SK-N-SH (cell line): ENCODE data around the gene SUCNR1. TPM values are rescaled to one million over a fixed set of nuclear protein-coding genes. Genes with fewer than 3 reads are reported as not detected.
A peak's percentile ranks its signal among the peaks of the same experiment; 100 is the strongest.

Source experiments
- CTCF ChIA-PET: fragments of 300-600, 350-600 bp; formaldehyde crosslinking; extraction: SDS; loops from one replicate; lab custom pipeline; 2021; lab: Yijun Ruan, JAX
- POLR2A ChIA-PET: fragments of 350-600 bp; sonication (Branson Sonifier 250); formaldehyde crosslinking; extraction: SDS; loops from one replicate; lab custom pipeline; 2020; ENCODE audit warnings: antibody characterized with exemption, inconsistent platforms; lab: Yijun Ruan, JAX
- DNase-seq: peaks from one replicate; pipeline ENCODE4 v3.0.0; 2012
- H2AFZ ChIP-seq: fragments of 200-600 bp; sonication (generic); 2 replicates; pipeline ENCODE4 v1.8.1; 2016; ENCODE audit warnings: antibody characterized with exemption, mild to moderate bottlenecking, low read depth
- H3F3A ChIP-seq: fragments of 200-600 bp; sonication (generic); replicated peaks from 2 replicates; pipeline ENCODE3; 2016; ENCODE audit warnings: antibody characterized with exemption, mild to moderate bottlenecking; ENCODE audit not compliant: insufficient read depth
- H3K27ac ChIP-seq, 2 experiments: fragments of 200-500 bp in 1 of 2; fragments of 200-600 bp in 1 of 2; sonication (Bioruptor generic) in 1 of 2; sonication (generic), shearing (Covaris generic) in 1 of 2; 2 replicates each; pipeline versions ENCODE4 v1.5.1 to v1.6.1; 2014 to 2016; ENCODE audit warnings: low read depth in 2 of 2, inconsistent platforms in 1 of 2, low read length in 1 of 2, mild to moderate bottlenecking in 1 of 2, mixed read lengths in 1 of 2
- H3K27me3 ChIP-seq: fragments of 200-600 bp; sonication (generic), shearing (Covaris generic); 2 replicates; pipeline ENCODE4 v1.6.1; 2016; ENCODE audit warnings: mixed run types; ENCODE audit not compliant: insufficient read depth
- H3K36me3 ChIP-seq, 2 experiments: fragments of 200-500 bp in 1 of 2; fragments of 200-600 bp in 1 of 2; sonication (Bioruptor generic) in 1 of 2; sonication (generic) in 1 of 2; replicated peaks in 1 of 2; 2 replicates each; pipeline versions ENCODE3 to v1.5.1; 2014 to 2016; ENCODE audit warnings: low read length in 1 of 2, mild to moderate bottlenecking in 1 of 2; ENCODE audit not compliant: insufficient read depth in 2 of 2, control insufficient read depth in 1 of 2
- H3K4me1 ChIP-seq, 2 experiments: fragments of 200-500 bp in 1 of 2; fragments of 200-600 bp in 1 of 2; sonication (Bioruptor generic) in 1 of 2; sonication (generic), shearing (Covaris generic) in 1 of 2; 2 replicates each; pipeline versions ENCODE4 v1.5.1 to v1.6.1; 2014 to 2016; ENCODE audit warnings: low read depth in 1 of 2, low read length in 1 of 2, mixed run types in 1 of 2; ENCODE audit not compliant: insufficient read depth in 2 of 2, control insufficient read depth in 1 of 2
- H3K4me2 ChIP-seq: fragments of 200-600 bp; sonication (generic), shearing (Covaris generic); 2 replicates; pipeline ENCODE4 v1.6.1; 2017; ENCODE audit warnings: mixed run types
- H3K4me3 ChIP-seq, 2 experiments: fragments of 200-500 bp in 1 of 2; fragments of 200-600 bp in 1 of 2; sonication (Bioruptor generic) in 1 of 2; sonication (generic), shearing (Covaris generic) in 1 of 2; 2 replicates each; pipeline versions ENCODE4 v1.5.1 to v1.8.1; 2014 to 2016; ENCODE audit warnings: low read depth in 2 of 2, inconsistent platforms in 1 of 2, low read length in 1 of 2, mild to moderate bottlenecking in 1 of 2, mixed read lengths in 1 of 2, moderate library complexity in 1 of 2
- H3K79me2 ChIP-seq: fragments of 200-600 bp; sonication (generic); 2 replicates; pipeline ENCODE4 v1.8.1; 2017; ENCODE audit warnings: mild to moderate bottlenecking; ENCODE audit not compliant: insufficient read depth
- H3K9ac ChIP-seq: fragments of 200-600 bp; sonication (generic); 2 replicates; pipeline ENCODE4 v1.6.1; 2017; ENCODE audit warnings: mixed run types
- H3K9me2 ChIP-seq: fragments of 200-600 bp; sonication (generic); 2 replicates; pipeline ENCODE4 v1.6.1; 2017; ENCODE audit warnings: mixed run types
- H3K9me3 ChIP-seq: fragments of 200-600 bp; sonication (generic); 2 replicates; pipeline ENCODE4 v1.6.1; 2017; ENCODE audit warnings: mixed run types, mild to moderate bottlenecking, moderate library complexity
- H4K20me1 ChIP-seq: fragments of 200-600 bp; sonication (generic); 2 replicates; pipeline ENCODE4 v1.6.1; 2017; ENCODE audit warnings: mild to moderate bottlenecking, mixed run types; ENCODE audit not compliant: insufficient read depth
- ELF1 ChIP-seq: IDR thresholded peaks from 2 replicates; pipeline ENCODE4 v1.4.0; 2012
- EP300 ChIP-seq, 2 experiments: IDR thresholded peaks; 2 replicates each; pipeline versions ENCODE4 v1.4.0 to v1.6.1; 2012; ENCODE audit warnings: borderline replicate concordance in 1 of 2, low read depth in 1 of 2, low read length in 1 of 2
- EZH2phosphoT487 ChIP-seq: fragments of 200-600 bp; sonication (generic); IDR thresholded peaks from 2 replicates; pipeline ENCODE4 v1.6.1; 2017; ENCODE audit warnings: low read depth, mixed run types, mild to moderate bottlenecking, antibody characterized with exemption, moderate library complexity, borderline replicate concordance
- FOXM1 ChIP-seq: IDR thresholded peaks from 2 replicates; pipeline ENCODE4 v1.4.0; 2012; ENCODE audit warnings: low read depth, mild to moderate bottlenecking
- JUND ChIP-seq: IDR thresholded peaks from 2 replicates; pipeline ENCODE4 v1.4.0; 2012
- MAX ChIP-seq: IDR thresholded peaks from 2 replicates; pipeline ENCODE4 v1.4.0; 2012; ENCODE audit warnings: low read depth
- MXI1 ChIP-seq: IDR thresholded peaks from 2 replicates; pipeline ENCODE4 v1.6.1; 2012; ENCODE audit warnings: mild to moderate bottlenecking, low read depth, low read length, improper control_type of control experiment
- POLR2AphosphoS5 ChIP-seq: IDR thresholded peaks from 2 replicates; pipeline ENCODE4 v1.6.1; 2012; ENCODE audit warnings: low read depth, low read length
- RAD21 ChIP-seq: IDR thresholded peaks from 2 replicates; pipeline ENCODE4 v1.6.1; 2012; ENCODE audit warnings: mild to moderate bottlenecking, low read length
- RFX5 ChIP-seq: IDR thresholded peaks from 2 replicates; pipeline ENCODE4 v1.6.1; 2012; ENCODE audit warnings: mild to moderate bottlenecking, improper control_type of control experiment, low read length
- RXRA ChIP-seq: IDR thresholded peaks from 2 replicates; pipeline ENCODE4 v1.4.0; 2012; ENCODE audit warnings: low read depth, mild to moderate bottlenecking, borderline replicate concordance
- SIN3A ChIP-seq: IDR thresholded peaks from 2 replicates; pipeline ENCODE4 v1.6.1; 2012; ENCODE audit warnings: low read depth, mild to moderate bottlenecking, low read length, moderate library complexity, borderline replicate concordance
- SMC3 ChIP-seq: IDR thresholded peaks from 2 replicates; pipeline ENCODE4 v1.6.1; 2012; ENCODE audit warnings: low read depth, low read length, improper control_type of control experiment
- TAF1 ChIP-seq: IDR thresholded peaks from 2 replicates; pipeline ENCODE4 v1.6.1; 2012; ENCODE audit warnings: low read depth, mild to moderate bottlenecking, low read length, moderate library complexity, borderline replicate concordance
- TCF12 ChIP-seq: IDR thresholded peaks from 2 replicates; pipeline ENCODE4 v1.4.0; 2012
- TEAD4 ChIP-seq: IDR thresholded peaks from 2 replicates; pipeline ENCODE4 v1.4.0; 2012; ENCODE audit warnings: mild to moderate bottlenecking, borderline replicate concordance; ENCODE audit not compliant: insufficient read depth
- YY1 ChIP-seq: IDR thresholded peaks from 2 replicates; pipeline ENCODE4 v1.4.0; 2012; ENCODE audit warnings: low read depth, mild to moderate bottlenecking
- ZBTB33 ChIP-seq: IDR thresholded peaks from 2 replicates; pipeline ENCODE4 v1.4.0; 2012; ENCODE audit warnings: low read depth, borderline replicate concordance
- WGBS: methylation state at CpG from one replicate; pipeline ENCODE4 v1.1.6; 2017; ENCODE audit warnings: low lambda C conversion rate; 5-methylcytosine and 5-hydroxymethylcytosine counted together
- polyA plus RNA-seq, 3 experiments: library from polyadenylated mRNA; depleted of rRNA; stranded (reverse); fragments of >200 nt; gene quantifications; 2 replicates each; pipeline ENCODE4 v1.2.3, GENCODE V29; 2012
- TF ChIP-seq, protein P1 (sequence below): fragments of 200-600 bp; sonication (generic); IDR thresholded peaks from 2 replicates; pipeline ENCODE4 v1.6.1; 2017; ENCODE audit warnings: antibody characterized with exemption, mild to moderate bottlenecking, moderate library complexity
- TF ChIP-seq, protein P2 (sequence below): IDR thresholded peaks from 2 replicates; pipeline ENCODE4 v1.6.1; 2012; ENCODE audit warnings: mild to moderate bottlenecking, low read depth, low read length, moderate library complexity

SUCNR1 gene
- polyA plus RNA-seq, 1 of the 3 experiments (the other 2 are of a cell fraction) = 1.5 TPM

GRCh38 chr3:151866711-151867410, 6.6 kb upstream of the SUCNR1 start:
- H2AFZ ChIP-seq = peak overlapping the region; percentile 58
- no peaks in the 10 kb centered on the region for H3K9me3 ChIP-seq
- H3K79me2 ChIP-seq = peaks cover 34% of the 10 kb centered on the region
- no peak for DNase-seq
- 37% methylated on average over 4 of the region's 4 CpGs for WGBS
- peaks cover 49% of the 10 kb centered on the region for H3F3A ChIP-seq
- no peaks in the 10 kb centered on the region for H3K36me3 ChIP-seq
- peak overlapping the region; percentile 74 to 76; a peak in 3 of 4 replicates for H3K27ac ChIP-seq
- ChIA-PET CTCF (no interaction called here), POLR2A (no interaction called here)
- no peak overlapping the region for H3K4me2 ChIP-seq
- no peaks in the 10 kb centered on the region for H3K9me2 ChIP-seq
- no peak overlapping the region for H3K9ac ChIP-seq
- H3K4me3 ChIP-seq = no peak overlapping the region
- H4K20me1 ChIP-seq = no peaks in the 10 kb centered on the region
- H3K27me3 ChIP-seq = no peaks in the 10 kb centered on the region
- peaks cover 0 to 30% of the 10 kb centered on the region in 2 experiments; a peak in 3 of 4 replicates for H3K4me1 ChIP-seq
- TF ChIP-seq, protein P1, sequence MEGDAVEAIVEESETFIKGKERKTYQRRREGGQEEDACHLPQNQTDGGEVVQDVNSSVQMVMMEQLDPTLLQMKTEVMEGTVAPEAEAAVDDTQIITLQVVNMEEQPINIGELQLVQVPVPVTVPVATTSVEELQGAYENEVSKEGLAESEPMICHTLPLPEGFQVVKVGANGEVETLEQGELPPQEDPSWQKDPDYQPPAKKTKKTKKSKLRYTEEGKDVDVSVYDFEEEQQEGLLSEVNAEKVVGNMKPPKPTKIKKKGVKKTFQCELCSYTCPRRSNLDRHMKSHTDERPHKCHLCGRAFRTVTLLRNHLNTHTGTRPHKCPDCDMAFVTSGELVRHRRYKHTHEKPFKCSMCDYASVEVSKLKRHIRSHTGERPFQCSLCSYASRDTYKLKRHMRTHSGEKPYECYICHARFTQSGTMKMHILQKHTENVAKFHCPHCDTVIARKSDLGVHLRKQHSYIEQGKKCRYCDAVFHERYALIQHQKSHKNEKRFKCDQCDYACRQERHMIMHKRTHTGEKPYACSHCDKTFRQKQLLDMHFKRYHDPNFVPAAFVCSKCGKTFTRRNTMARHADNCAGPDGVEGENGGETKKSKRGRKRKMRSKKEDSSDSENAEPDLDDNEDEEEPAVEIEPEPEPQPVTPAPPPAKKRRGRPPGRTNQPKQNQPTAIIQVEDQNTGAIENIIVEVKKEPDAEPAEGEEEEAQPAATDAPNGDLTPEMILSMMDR = no peak
- TF ChIP-seq RFX5 = no peak
- TF ChIP-seq YY1 = no peak
- TF ChIP-seq MAX = no peak
- no peak for TF ChIP-seq MXI1
- TF ChIP-seq TAF1 = no peak
- no peak for TF ChIP-seq ELF1
- TF ChIP-seq POLR2AphosphoS5 = no peak
- TF ChIP-seq RAD21 = no peak
- TF ChIP-seq TEAD4 = no peak
- TF ChIP-seq, protein P2, sequence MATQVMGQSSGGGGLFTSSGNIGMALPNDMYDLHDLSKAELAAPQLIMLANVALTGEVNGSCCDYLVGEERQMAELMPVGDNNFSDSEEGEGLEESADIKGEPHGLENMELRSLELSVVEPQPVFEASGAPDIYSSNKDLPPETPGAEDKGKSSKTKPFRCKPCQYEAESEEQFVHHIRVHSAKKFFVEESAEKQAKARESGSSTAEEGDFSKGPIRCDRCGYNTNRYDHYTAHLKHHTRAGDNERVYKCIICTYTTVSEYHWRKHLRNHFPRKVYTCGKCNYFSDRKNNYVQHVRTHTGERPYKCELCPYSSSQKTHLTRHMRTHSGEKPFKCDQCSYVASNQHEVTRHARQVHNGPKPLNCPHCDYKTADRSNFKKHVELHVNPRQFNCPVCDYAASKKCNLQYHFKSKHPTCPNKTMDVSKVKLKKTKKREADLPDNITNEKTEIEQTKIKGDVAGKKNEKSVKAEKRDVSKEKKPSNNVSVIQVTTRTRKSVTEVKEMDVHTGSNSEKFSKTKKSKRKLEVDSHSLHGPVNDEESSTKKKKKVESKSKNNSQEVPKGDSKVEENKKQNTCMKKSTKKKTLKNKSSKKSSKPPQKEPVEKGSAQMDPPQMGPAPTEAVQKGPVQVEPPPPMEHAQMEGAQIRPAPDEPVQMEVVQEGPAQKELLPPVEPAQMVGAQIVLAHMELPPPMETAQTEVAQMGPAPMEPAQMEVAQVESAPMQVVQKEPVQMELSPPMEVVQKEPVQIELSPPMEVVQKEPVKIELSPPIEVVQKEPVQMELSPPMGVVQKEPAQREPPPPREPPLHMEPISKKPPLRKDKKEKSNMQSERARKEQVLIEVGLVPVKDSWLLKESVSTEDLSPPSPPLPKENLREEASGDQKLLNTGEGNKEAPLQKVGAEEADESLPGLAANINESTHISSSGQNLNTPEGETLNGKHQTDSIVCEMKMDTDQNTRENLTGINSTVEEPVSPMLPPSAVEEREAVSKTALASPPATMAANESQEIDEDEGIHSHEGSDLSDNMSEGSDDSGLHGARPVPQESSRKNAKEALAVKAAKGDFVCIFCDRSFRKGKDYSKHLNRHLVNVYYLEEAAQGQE = no peak
- TF ChIP-seq SIN3A = no peak
- no peak for TF ChIP-seq TCF12
- TF ChIP-seq SMC3 = no peak
- TF ChIP-seq ZBTB33 = no peak
- TF ChIP-seq RXRA = no peak
- no peak for TF ChIP-seq EP300 (IDR thresholded peaks at IDR 0.05; ENCODE audit: borderline replicate concordance in 1 of 2, low read depth in 1 of 2, low read length in 1 of 2)
- TF ChIP-seq JUND = no peak
- TF ChIP-seq FOXM1 = no peak
- no peak for TF ChIP-seq EZH2phosphoT487
